GM21360 (cell line): ENCODE results near the gene GLB1L3.
"Not testable (repeated sequence)": the region's sequence is repeated elsewhere in the genome, so short reads cannot be mapped to it uniquely, and the experiment has no call there.

Experiments used
- ATAC-seq: cut with Tn5 transposase; IDR thresholded peaks from one replicate; pipeline ENCODE4 v1.9.1; 2021; ENCODE audit warnings: mild to moderate bottlenecking, moderate library complexity; ENCODE audit not compliant: unreplicated experiment

Gene GLB1L3

GRCh38 chr11:134272381-134273316 lies 3.5 kb upstream of the GLB1L3 start:
- no peak for ATAC-seq

- ATAC-seq, result no peak
Observed at GRCh38 chr11:134273317-134273712, 2.9 kb upstream of the GLB1L3 start.

GRCh38 chr11:134275188-134275533 lies 1.0 kb upstream of the GLB1L3 start:
- no peak for ATAC-seq

GRCh38 chr11:134276396-134277182 lies 410 bp downstream of the GLB1L3 start:
- ATAC-seq, result peak; percentile 16

- ATAC-seq, result no peak
Observed at GRCh38 chr11:134277183-134278001, 1.2 kb downstream of the GLB1L3 start.

GRCh38 chr11:134278356-134278755 lies 2.2 kb downstream of the GLB1L3 start:
- no peak for ATAC-seq

- ATAC-seq, result not testable (repeated sequence)
Observed at GRCh38 chr11:134281635-134282034, 5.5 kb downstream of the GLB1L3 start.

GRCh38 chr11:134282121-134283045 lies 6.2 kb downstream of the GLB1L3 start:
- no peak for ATAC-seq

- no peak for ATAC-seq
Observed at GRCh38 chr11:134283461-134284230, 7.5 kb downstream of the GLB1L3 start.

- not testable (repeated sequence) for ATAC-seq
Observed at GRCh38 chr11:134284349-134284748, 8.2 kb downstream of the GLB1L3 start.

GRCh38 chr11:134287561-134287960 lies 11.4 kb downstream of the GLB1L3 start:
- ATAC-seq, result no peak

- no peak for ATAC-seq
Observed at GRCh38 chr11:134288486-134288885, 12.3 kb downstream of the GLB1L3 start.

GRCh38 chr11:134289167-134289566 lies 13.0 kb downstream of the GLB1L3 start:
- no peak for ATAC-seq

GRCh38 chr11:134289789-134290188 lies 13.6 kb downstream of the GLB1L3 start:
- ATAC-seq, result no peak

GRCh38 chr11:134290646-134291045 lies 14.5 kb downstream of the GLB1L3 start:
- ATAC-seq, result no peak

GRCh38 chr11:134291196-134291595 lies 15.0 kb downstream of the GLB1L3 start:
- no peak for ATAC-seq

GRCh38 chr11:134292661-134293060 lies 16.5 kb downstream of the GLB1L3 start:
- no peak for ATAC-seq

- ATAC-seq, result no peak
Observed at GRCh38 chr11:134293119-134294113, 17.2 kb downstream of the GLB1L3 start.
